Umbilical cord (tissue), 2 donors: ENCODE data around the gene MLKL. TPM values are rescaled to one million over a fixed set of nuclear protein-coding genes. Genes with fewer than 3 reads are reported as not detected.
A peak's percentile ranks its signal among the peaks of the same experiment; 100 is the strongest.
"Not testable (repeated sequence)": the region's sequence is repeated elsewhere in the genome, so short reads cannot be mapped to it uniquely, and the experiment has no call there.

ENCODE experiments used
- DNase-seq: peaks from one replicate; pipeline ENCODE4 v3.0.0-alpha.2; 2015; ENCODE audit warnings: low spot score
- total RNA-seq: library from RNA; depleted of rRNA; stranded (reverse); fragments of >200 nt; gene quantifications from one replicate; pipeline ENCODE4 v1.2.3, GENCODE V29; 2014; ENCODE audit warnings: low replicate concordance; ENCODE audit not compliant: insufficient read depth

MLKL gene
- total RNA-seq, 1 donor from 2014 or later, result 20.5 TPM

DNA sequence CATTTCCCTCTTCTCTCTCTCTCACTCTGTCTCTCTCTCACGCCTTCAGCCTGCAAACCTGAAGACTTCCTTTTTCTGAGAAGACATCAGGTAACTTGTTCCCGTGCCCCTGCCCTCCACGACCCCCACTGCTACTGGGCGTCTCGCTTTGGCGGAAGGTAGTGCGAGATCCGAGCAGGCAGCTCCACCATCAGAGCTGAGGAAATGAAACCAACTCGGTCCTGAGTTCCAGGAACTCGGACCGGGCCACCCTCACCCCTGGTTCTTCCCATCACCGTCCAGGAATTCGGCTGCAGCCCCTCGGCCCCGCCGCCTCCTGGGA lies 585 bp downstream of the MLKL start:
- peak; percentile 25 for DNase-seq

DNA sequence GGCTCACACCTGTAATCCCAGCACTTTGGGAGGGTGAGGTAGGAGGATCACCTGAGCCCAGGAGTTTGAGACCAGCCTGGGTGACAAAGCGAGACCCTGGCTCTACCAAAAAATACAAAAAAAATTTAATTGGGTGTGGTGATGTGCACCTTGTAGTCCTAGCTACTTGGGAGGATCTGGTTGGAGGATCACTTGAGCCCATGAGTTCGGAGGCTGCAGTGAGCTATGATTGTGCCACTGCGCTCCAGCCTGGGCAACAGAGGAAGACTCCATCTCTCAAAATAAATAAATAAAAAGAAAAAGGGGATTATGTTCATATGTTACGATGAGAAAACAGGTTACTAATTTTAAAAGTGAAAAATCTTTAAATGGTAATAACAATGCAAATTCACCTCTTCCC lies 996 bp downstream of the MLKL start:
- no peak for DNase-seq

DNA sequence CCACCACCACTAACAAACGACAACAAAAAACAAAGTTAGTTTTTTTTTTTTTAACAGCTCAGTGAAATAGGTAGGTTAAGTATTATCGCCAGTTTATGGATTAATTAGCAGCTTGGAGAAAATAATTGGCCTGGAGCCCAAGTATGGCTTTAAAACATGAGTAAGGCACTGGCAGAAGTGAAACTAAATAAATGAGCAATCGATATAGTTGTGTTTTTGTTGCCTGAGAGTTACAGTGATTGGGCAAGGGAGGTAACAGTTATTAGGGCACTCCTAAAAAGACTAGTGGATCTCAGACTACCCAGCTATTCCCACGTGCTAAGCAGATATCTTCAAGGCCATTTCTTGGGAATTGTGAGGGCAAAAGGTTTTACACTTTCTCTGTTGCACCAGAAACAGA lies 2.4 kb downstream of the MLKL start:
- no peak for DNase-seq

DNA sequence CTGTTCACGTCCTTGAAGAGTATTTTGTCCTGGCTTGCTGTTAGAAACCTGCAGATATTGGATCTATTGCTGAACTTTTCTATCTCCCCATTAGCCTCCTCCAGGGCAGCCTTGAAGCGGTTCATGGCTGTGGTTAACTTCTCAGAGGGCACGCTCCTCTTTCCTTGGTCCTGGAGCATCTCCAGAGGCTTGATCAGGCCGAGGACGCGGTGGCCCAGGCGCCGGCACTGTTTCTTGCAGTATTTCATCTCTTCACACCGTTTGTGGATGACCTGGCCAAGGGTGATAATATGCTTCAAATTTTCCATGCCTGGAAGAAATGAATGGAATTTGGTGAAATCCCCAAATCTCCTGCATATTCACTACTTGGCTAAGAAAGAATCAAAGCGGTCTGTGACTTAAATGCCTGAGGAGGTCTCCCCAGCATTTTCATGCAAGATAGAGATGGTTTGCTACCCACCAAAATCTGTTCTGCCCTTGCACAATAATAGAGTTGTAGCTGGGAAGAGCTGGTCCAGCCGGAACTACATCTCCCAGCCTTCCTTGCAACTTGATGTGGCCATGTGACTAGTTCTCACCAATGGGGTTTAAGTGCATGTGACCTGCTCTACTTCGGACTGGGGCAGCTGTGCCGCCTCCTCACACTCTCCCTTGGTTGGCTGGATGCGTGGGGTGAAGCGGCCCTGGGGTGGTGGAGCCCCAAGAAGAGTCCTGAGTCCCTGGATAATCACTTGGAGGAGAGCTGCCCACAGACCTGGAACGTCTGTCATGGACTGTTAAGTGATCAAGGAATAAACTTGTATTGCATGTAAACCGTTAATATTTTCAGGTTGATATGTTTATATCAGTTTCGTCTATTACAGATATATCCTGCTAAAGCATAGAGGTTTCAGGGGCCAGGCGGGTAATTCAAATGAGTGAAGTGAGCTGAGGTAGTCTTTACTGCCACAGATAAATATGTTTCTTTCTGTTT lies 4.9 kb downstream of the MLKL start:
- peak; percentile 87 for DNase-seq

DNA sequence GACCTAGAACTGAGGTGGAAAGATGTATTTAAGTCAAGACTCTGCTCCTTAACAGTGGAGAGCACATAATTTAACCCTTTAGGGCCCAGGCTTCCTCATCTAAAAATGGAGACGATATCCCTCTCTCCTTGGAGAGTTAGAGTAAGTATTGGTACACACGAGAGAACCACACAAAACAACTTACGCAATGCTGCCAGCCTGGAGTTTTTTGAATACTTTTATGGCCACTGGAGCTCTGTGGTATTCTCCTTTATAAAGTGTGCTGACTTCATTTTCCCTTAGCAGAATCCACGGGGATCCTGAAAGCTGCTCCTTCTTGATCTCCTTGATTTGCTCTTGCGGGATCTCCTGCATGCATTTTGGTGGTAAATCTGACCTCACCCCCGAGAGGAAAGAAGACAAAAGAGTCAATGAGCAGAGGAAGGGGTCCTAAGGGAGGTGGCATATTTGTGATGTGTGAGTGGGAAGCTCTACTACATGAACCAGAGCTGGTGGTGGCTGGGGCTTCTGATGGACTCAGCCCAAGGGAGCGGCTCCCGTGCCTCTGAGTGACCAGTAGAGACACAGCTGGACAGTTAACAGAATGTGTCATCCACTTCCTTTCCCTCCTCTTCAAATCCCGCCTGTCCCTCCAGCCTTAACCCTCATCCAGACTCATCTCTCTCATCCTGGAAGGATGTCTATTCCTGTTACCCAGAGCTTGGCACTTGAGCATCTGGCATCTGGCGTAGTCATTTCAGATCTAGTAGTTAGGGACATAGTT lies 9.4 kb downstream of the MLKL start:
- DNase-seq, result no peak

DNA sequence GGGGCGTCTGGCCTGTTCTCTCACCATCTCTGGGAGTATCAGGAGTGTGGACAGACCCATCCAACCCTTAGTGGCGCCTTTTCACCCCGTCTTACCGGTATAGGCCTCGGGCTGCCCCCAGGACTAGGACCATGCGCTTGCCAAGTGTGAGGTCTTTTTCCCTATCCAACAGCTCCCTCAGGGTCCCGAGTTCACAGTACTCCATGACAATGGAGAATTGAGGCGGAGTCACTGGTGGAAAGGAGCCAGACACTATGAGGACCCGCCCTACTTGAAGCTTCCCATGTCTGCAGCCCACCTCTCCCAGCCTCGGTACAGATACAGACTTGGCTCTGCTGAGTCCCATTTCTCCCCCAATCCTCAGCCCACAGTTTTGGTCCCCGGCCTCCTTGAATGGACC lies 18.1 kb downstream of the MLKL start:
- DNase-seq, result no peak

DNA sequence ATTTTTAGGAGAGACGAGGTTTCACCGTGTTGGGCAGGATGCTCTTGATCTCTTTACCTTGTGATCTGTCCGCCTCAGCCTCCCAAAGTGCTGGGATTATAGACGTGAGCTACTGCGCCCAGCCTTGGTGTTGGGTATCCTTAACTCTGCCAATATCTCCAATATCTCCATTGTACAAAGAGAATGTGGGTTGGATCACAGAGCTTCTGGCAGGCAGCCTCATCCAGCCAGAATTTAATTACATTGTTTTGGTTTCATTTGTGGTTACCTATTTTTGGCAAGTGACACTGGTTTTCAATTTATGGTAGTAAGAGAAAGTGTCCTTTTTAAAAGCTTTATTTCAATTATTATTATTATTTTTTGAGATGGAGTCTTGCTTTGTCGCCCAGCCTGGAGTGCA lies 20.0 kb downstream of the MLKL start:
- DNase-seq, result no peak

DNA sequence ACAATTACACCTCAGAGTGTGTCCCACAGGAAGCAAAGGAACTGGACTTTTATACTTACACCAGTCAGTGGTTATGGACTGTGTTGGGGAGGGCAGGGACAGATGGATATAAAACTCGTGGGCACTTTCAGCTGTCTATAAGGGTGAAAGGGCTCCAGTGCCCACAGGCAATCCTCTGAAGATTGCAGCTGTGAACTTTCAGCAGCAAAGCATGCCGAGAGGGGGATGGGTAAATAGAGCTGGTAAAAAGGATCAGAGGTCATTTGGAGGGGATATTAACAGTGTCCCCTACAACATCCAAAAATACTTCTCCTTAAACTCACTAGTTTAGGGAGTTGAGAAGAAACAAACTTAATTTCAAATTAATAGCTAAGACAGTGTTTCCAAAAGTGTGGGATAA lies 20.7 kb downstream of the MLKL start:
- no peak for DNase-seq

DNA sequence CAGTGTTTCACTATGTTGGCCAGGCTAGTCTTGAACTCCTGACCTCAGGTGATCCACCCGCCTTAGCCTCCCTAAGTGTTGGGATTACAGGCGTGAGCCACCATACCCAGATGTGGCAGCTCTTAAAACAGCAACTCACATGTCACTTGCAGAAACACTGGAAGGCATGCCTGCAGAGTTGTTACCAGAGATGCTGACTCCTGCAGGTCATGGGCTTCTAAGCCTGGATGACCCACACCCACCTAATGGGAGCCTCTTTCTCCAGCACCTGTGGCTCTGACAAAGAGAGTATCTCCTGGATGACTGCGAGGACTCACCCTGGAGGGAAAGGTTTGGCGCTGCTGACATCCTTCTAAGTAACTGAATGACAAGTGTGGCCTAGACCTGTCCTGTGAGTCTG lies 22.8 kb downstream of the MLKL start:
- DNase-seq, result no peak

DNA sequence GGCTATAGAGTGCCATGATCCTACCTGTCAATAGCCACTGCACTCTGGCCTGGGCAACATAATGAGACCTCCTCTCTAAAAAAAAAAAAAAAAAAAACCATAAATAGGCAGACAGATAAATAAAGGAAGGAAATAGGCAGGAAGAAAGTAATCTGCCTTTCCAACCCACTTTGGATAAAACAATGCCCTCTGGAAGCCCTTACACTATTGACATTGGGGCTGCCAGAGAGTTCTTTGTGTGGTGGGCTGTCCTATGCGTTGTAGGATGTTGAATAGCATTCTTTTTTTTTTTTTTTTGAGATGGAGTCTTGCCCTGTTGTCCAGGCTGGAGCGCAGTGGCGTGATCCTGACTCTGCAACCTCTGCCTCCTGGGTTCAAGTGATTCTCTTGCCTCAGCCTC lies 26.8 kb downstream of the MLKL start:
- DNase-seq, result no peak

DNA sequence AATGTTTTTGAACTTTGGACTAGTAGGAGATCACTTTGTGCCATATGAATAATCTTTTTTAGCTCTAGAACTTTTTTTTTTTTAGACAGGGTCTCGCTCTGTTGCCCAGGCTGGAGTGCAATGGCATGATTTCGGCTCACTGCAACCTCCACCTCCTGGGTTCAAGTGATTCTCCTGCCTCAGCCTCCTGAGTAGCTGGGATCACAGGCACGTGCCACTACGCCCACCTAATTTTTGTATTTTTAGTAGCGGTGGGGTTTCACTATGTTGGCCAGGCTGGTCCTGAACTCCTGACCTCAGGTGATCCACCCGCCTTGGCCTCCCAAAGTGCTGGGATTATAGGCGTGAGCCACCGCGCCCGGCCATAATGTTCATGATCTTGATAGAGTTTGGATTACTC lies 31.8 kb downstream of the MLKL start:
- not testable (repeated sequence) for DNase-seq

DNA sequence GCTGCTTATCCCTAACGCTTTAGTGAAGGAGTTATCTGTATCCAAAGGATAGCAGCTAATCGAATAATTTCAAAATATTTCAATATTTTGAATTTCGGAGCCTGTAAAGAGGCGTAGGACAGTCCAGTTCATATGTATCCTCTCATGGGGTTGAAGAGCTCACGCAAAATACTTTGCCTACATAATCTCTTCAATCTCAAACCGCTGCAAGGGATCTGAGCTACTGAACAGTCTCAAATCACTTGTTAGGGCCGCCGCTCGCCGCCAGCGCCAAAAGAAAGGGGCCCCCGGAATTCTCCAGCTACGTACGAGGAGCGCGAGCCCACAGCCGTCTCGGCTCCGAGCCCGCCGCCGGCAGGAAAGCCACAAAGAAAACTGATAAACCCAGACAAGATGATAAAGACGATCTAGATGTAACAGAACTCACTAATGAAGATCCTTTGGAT lies 33.4 kb downstream of the MLKL start:
- peak; percentile 57 for DNase-seq

DNA sequence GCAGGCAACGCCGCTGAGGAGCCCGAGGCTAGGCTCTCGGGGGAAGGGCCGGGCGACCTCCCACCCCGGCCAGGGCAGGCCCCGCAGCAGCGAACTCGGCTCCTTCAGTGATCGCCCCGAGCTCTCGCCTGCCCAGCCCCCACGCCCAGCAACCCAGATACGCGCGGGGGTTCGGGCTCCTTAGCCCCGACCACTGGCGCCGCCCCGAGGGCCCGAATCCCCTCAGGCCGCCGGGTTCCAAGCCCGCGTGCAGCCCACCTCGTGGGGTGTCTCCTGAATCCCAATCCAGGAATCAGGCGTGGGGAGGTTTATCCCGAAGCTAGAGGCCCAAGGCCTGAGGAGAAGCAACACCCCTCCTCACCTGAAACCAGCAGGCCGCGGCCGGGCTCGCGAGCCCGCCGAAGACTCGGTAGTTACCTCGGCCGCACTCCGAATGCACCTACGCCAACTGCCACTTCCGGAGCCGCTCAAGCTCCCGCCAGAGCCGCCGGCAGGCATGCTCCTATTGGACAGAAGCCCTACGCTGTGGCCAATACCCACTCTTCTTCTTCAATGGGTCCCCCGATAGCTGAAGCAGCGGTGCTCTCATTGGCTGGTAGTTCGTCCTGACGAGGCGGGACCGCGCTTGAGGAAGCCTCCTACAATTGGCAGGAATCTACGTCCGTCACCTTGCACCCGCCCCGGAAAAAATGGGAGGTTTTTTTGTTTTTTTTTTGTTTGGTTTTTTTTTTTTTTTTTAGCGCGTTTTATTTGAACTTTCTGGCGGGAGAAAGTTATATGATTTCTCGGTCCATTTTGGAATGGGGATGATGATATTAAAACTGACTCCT lies 34.0 kb downstream of the MLKL start, which contains the start of gene RFWD3:
TSS of gene RFWD3 (minus strand) at position 453 of the 830 bp plus-strand sequence. CDS start 5,428 bp downstream, outside the sequence.
- DNase-seq, result peak; percentile 99

DNA sequence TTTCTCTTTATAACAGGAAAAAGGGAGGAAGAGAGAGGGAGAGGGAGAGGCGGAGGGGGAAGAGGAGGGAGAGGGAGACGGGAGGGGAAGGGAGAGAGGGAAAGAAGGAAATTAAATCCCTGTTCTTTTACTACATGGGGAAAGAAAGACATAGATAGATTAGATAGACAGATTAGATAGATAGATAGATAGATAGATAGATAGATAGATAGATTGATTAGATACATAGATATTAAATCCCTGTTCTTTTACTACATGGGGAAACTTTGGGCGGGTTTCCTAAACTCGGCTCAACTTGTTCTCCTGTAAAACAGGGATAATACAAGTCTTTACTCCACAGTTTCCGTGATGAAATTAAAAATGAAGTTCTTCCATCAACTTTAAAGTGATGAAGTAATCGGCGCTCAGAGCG lies 34.6 kb downstream of the MLKL start:
- DNase-seq, result no peak

DNA sequence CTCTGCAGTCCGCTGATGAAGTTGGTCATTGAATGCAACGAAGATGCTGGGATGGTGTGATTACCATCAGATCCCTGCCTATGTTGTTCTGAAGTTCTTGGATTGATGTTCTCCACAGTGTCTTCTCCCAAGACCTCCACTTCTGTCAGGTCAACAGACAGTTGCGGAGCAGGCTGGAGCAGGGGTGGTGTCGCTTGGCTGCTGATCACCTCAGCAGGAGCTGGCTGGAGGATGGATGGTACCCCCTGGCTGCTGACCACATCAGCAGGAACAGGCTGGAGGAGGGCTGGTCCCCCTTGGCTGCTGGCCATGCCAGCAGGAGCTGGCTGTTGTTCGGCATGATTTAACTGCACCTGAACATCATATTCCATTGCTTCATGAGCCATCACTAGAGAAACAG lies 39.6 kb downstream of the MLKL start:
- DNase-seq, result no peak

DNA sequence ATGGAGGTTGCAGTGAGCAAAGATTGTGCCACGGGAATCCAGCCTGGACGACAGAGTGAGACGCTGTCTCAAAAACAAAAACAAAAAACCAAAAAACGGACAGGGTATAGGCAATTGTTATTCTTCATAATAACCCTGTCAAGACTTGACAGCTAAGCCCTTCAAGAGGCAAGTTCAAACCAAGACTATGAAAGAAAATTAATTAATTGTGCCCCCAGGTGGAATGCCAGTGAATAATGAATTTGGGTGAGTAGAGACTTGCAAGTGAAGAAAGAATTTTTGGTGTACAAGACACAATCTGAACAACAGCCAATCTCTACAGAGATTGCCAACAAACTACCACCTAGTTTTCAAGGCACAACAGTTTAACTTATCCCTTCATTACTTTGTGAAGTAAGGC lies 40.3 kb downstream of the MLKL start:
- no peak for DNase-seq

DNA sequence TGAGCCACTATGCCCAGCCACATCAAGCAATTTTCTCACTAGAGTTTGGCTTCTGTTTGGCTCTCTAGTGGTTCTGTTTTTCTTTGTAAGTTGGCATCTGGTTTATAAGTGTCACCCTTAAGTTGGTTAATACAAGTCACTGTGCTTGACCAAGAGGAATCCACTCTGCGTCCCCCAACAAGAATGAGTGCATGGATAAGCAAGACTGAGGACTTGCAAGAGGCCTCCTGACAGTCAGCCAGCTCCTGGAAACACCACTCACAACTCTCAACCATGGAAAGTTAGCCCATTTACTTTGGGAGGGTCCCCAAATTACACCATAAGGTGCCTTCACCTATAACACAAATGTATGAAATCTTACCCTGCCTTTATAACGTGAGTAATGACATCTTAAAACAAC lies 41.6 kb downstream of the MLKL start:
- no peak for DNase-seq

DNA sequence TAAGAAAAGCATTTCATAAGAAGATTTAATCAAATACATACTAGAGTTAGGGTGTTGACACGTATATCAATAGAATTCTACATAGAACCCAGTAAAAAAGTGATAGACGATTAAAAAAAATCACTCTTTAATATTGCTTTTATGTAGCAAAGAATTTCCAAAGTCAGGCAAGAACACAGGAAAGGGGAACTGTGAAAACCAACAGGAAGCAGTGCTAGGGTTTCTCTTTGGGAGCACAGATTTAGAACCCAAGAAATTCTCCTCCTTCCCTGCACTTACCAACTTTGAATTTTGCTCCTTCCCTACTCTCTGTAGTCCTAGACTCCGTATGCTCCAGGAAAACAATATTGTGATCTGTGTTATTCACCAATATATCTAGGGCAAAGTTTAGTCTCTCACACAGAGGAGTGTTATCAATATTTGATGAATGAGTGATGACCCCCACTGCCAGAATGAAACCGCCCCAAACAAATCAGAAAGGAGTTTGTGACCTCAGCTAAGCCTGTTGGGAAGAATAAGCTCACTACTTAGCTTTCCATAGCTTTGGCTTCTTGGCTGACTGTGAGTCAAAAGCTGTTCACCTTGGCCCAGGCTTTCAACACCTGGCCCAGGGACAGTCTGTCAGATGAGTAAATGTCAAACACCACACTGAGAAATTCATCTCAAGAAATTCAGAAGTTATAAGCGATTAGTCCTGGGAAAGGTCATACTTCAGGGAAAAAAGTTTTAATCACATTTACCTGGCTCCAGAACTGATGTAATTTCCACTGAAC lies 42.6 kb downstream of the MLKL start:
- DNase-seq, result no peak

DNA sequence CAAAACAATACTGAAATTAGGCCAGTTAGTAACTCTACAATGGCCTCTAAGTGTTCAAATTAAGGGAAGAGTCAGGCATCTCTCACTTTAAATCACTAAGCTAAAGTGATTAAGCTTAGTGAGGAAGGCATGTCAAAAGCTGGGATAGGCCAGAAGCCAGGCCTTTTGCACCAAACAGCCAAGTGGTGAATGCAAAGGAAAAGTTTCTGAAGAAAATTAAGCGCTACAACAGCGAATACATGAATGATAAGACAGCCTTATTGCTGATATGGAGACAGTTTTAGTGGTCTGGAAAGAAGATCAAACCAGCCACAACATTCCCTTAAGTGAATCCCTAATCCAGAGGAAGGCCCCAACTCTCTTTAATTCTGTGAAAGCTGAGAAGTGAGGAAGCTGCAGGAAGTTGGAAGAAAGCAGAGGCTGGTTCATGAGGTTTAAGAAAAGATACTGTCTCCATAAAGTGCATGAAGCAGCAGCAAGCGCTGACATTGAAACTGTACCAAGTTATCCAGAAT lies 46.1 kb downstream of the MLKL start:
- DNase-seq, result peak; percentile 82

DNA sequence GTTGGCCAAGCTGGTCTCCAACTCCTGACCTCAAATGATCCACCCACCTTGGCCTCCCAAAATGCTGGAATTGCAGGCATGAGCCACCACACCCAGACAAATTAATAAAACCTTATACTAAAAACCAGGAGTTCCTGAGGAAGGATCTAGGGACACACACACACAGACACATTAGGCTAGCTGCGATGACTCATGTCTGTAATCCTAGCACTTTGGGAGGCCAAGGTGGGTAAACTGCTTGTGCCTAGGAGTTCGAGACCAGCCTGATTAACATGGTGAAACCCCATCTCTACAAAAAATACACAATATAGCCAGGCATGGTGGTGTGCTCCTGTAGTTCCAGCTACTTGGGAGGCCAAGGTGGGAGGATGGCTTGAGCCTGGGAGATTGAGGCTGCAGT lies 47.8 kb downstream of the MLKL start:
- DNase-seq, result not testable (repeated sequence)

DNA sequence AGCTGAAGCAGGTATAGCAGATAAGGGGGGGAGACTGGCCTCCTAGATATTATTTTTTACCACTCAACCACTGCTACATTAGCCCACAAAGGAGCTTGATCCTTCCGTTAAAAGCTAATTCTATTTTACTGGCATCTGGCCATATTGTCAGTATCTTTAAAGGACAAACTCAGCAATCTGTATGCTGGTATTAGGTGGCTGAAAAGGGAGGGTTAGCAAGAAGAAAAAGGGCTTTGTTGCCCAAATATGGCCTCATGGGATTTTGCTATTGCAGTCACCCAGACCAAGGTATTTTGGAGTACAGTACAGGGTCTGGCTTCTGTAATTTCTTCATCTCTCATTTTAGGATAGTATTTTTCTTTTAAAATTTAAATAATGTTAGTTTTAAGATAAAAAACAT lies 48.4 kb downstream of the MLKL start:
- DNase-seq, result no peak
